GM18508 (cell line): Measurements from ENCODE around the gene GABRR2.

Experiments
- ATAC-seq: cut with Tn5 transposase; IDR thresholded peaks from one replicate; pipeline ENCODE4 v1.9.1; 2021; ENCODE audit warnings: moderate number of reproducible peaks; ENCODE audit not compliant: insufficient read depth, unreplicated experiment

The GABRR2 gene

GRCh38 chr6:89217299-89217910, 97.7 kb downstream of the GABRR2 start, which contains the start of gene GABRR1:
Gene GABRR1 (minus strand): TSS chr6:89217358. CDS start chr6:89217322, 36 bp downstream.
- ATAC-seq: no peak

GRCh38 chr6:89216411-89216810, 98.7 kb downstream of the GABRR2 start:
- ATAC-seq: no peak

GRCh38 chr6:89215391-89215790, 99.7 kb downstream of the GABRR2 start:
- ATAC-seq: no peak

GRCh38 chr6:89214197-89214596, 100.9 kb downstream of the GABRR2 start:
- ATAC-seq: no peak

GRCh38 chr6:89212472-89212871, 102.6 kb downstream of the GABRR2 start:
- ATAC-seq: no peak

GRCh38 chr6:89209457-89209856, 105.6 kb downstream of the GABRR2 start:
- ATAC-seq: no peak

- ATAC-seq: no peak
These were observed 106.5 kb downstream of the GABRR2 start for GRCh38 chr6:89208551-89208950.
